Measurements from ENCODE around the gene TSNAX.

GRCh38 chr1:231522931-231523642 lies 5.4 kb upstream of the TSNAX start:
- TF ChIP-seq GATA2 (IDR thresholded peaks at IDR 0.05; ENCODE audit: low read depth, low read length) (no peak), GATA3 (IDR thresholded peaks at IDR 0.05; ENCODE audit: low read depth, low read length) (no peak)

Data from SH-SY5Y (cell line).